Endothelial cell of umbilical vein (primary cell): ENCODE measurements around the gene UIMC1. TPM values are rescaled to one million over a fixed set of nuclear protein-coding genes. Genes with fewer than 3 reads are reported as not detected.

ENCODE experiments used
- BruUV-seq: library from RNA; stranded (reverse); fragments of 400-500 nt; replicated peaks from 2 replicates; lab custom pipeline; 2021; lab: Mats Ljungman, UMichigan
- CTCF ChIA-PET: fragments of 300-600, 350-600 bp; sonication (Branson Sonifier 250); formaldehyde crosslinking; loops from one replicate; lab custom pipeline; 2021; ENCODE audit warnings: antibody characterized with exemption, inconsistent platforms; lab: Charles Lee
- POLR2A ChIA-PET: fragments of 300-600, 350-600 bp; sonication (Branson Sonifier 250); formaldehyde crosslinking; loops from one replicate; lab custom pipeline; 2021; ENCODE audit warnings: antibody characterized with exemption, inconsistent platforms; lab: Charles Lee
- DNase-seq: peaks from one replicate; pipeline ENCODE4 v3.0.0-alpha.2; 2011; ENCODE audit warnings: low read depth, low spot score
- FAIRE-seq: peaks from 2 replicates; lab custom pipeline; 2011; peaks lifted over from hg19 to GRCh38; lab: Jason Lieb, UNC
- H2AFZ ChIP-seq: 2 replicates; pipeline ENCODE4 v1.6.0; 2012; ENCODE audit warnings: low read depth, low read length, control low read depth, inconsistent platforms
- H3K27ac ChIP-seq: 2 replicates; pipeline ENCODE4 v1.5.1; 2011; ENCODE audit warnings: low read depth, mild to moderate bottlenecking, control low read depth, low read length, moderate library complexity; ENCODE audit not compliant: insufficient read depth
- H3K27me3 ChIP-seq, 2 experiments: 2 replicates each; pipeline versions ENCODE4 v1.6.0 to v1.6.1; 2011; ENCODE audit warnings: low read length in 2 of 2, mixed read lengths in 1 of 2; ENCODE audit not compliant: control insufficient read depth in 2 of 2, insufficient read depth in 2 of 2
- H3K36me3 ChIP-seq, 2 experiments: 2 replicates in 1 of 2; 3 replicates in 1 of 2; pipeline ENCODE4 v1.5.1; 2011; ENCODE audit warnings: low read length in 2 of 2, mild to moderate bottlenecking in 1 of 2, moderate library complexity in 1 of 2; ENCODE audit not compliant: control insufficient read depth in 2 of 2, insufficient read depth in 2 of 2; ENCODE audit errors: extremely low read depth in 1 of 2
- H3K4me1 ChIP-seq: 3 replicates; pipeline ENCODE4 v1.5.1; 2011; ENCODE audit warnings: mild to moderate bottlenecking, low read length; ENCODE audit not compliant: control insufficient read depth, insufficient read depth; ENCODE audit errors: extremely low read depth
- H3K4me2 ChIP-seq: 2 replicates; pipeline ENCODE4 v1.6.1; 2011; ENCODE audit warnings: low read length, control low read depth, mixed read lengths; ENCODE audit not compliant: insufficient read depth
- H3K4me3 ChIP-seq, 3 experiments: fragments of 200-600 bp in 1 of 3; sonication (generic), shearing (Covaris generic) in 1 of 3; replicated peaks in 1 of 3; 2 replicates each; pipeline ENCODE4 v1.5.1; 2011 to 2016; ENCODE audit warnings: control low read depth in 3 of 3, low read length in 3 of 3, mild to moderate bottlenecking in 2 of 3, inconsistent platforms in 1 of 3, low read depth in 1 of 3, moderate library complexity in 1 of 3; ENCODE audit not compliant: insufficient read depth in 1 of 3
- H3K79me2 ChIP-seq: 2 replicates; pipeline ENCODE4 v1.6.0; 2012; ENCODE audit warnings: low read length, inconsistent platforms; ENCODE audit not compliant: control insufficient read depth, insufficient read depth
- H3K9ac ChIP-seq: replicated peaks from 2 replicates; pipeline ENCODE3; 2011; ENCODE audit warnings: low read length, control low read depth; ENCODE audit not compliant: insufficient read depth; ENCODE audit errors: extremely low read depth
- H3K9me1 ChIP-seq: replicated peaks from 3 replicates; pipeline ENCODE4 v1.6.0; 2011; ENCODE audit warnings: mild to moderate bottlenecking, low read length; ENCODE audit not compliant: control insufficient read depth, insufficient read depth; ENCODE audit errors: extremely low read depth
- H3K9me3 ChIP-seq: replicated peaks from 2 replicates; pipeline ENCODE4 v1.5.1; 2012; ENCODE audit warnings: low read length, inconsistent platforms; ENCODE audit not compliant: control insufficient read depth, insufficient read depth
- H4K20me1 ChIP-seq: replicated peaks from 2 replicates; pipeline ENCODE3; 2011; ENCODE audit warnings: mild to moderate bottlenecking, low read length; ENCODE audit not compliant: control insufficient read depth, insufficient read depth; ENCODE audit errors: extremely low read depth
- EZH2 ChIP-seq: IDR thresholded peaks from 2 replicates; pipeline ENCODE4 v1.6.1; 2012; ENCODE audit warnings: borderline replicate concordance, low read depth, mild to moderate bottlenecking, moderate library complexity, low read length, inconsistent platforms; ENCODE audit not compliant: severe bottlenecking
- FOS ChIP-seq: IDR thresholded peaks from 2 replicates; pipeline ENCODE4 v1.6.1; 2011; ENCODE audit warnings: mild to moderate bottlenecking, low read length, moderate library complexity, borderline replicate concordance; ENCODE audit not compliant: insufficient read depth
- GATA2 ChIP-seq: IDR thresholded peaks from 2 replicates; pipeline ENCODE4 v1.7.0; 2011; ENCODE audit warnings: low read depth, mild to moderate bottlenecking, moderate library complexity, mixed read lengths, low read length; ENCODE audit not compliant: insufficient read length, insufficient read depth
- JUN ChIP-seq: IDR thresholded peaks from 2 replicates; pipeline ENCODE4 v1.6.1; 2011; ENCODE audit warnings: borderline replicate concordance, low read depth; ENCODE audit not compliant: insufficient read length, insufficient read depth
- MYC ChIP-seq: IDR thresholded peaks from one replicate; pipeline ENCODE4 v1.6.1; 2011; ENCODE audit warnings: mild to moderate bottlenecking, low read depth, low read length
- POLR2A ChIP-seq: IDR thresholded peaks from 2 replicates; pipeline ENCODE4 v1.6.1; 2012; ENCODE audit warnings: low read depth, mild to moderate bottlenecking, control low read depth, low read length
- POLR2AphosphoS5 ChIP-seq: IDR thresholded peaks from 2 replicates; pipeline ENCODE4 v1.6.1; 2012; ENCODE audit warnings: low read depth, mild to moderate bottlenecking, control low read depth, low read length, moderate library complexity; ENCODE audit not compliant: insufficient read depth
- dilution Hi-C: fragments of 300-500 bp; cut with MboI; formaldehyde crosslinking; loops from one replicate; pipeline ENCODE4 v1.15.0; 2019; ENCODE audit warnings: low sequenced_read_pairs; ENCODE audit not compliant: extremely low pct_ligation_motif_present
- intact Hi-C: fragments of 100-400 bp; cut with micrococcal nuclease; formaldehyde crosslinking; loops from one replicate; pipeline ENCODE4 v1.10.0; 2022
- polyA plus RNA-seq, 4 experiments: library from polyadenylated mRNA; depleted of rRNA in 3 of 4; stranded (reverse) in 3 of 4; unstranded in 1 of 4; fragments of >200 nt; gene quantifications; 2 replicates each; pipeline versions ENCODE4 v1.2.1 to v1.2.3, GENCODE V29; 2011 to 2012; ENCODE audit warnings: missing spikeins in 1 of 4
- total RNA-seq: library from RNA; stranded (reverse); gene quantifications from 2 replicates; pipeline ENCODE4 v1.2.3, GENCODE V29; 2021
- TF ChIP-seq, protein P1 (sequence below), 2 donors: IDR thresholded peaks; 1 replicate in 1 of 2; 2 replicates in 1 of 2; pipeline ENCODE4 v1.5.1; 2011; ENCODE audit warnings: low read length in 2 of 2, mild to moderate bottlenecking in 2 of 2, moderate library complexity in 2 of 2, control low read depth in 1 of 2, inconsistent platforms in 1 of 2, low read depth in 1 of 2; ENCODE audit not compliant: insufficient read depth in 1 of 2; ENCODE audit errors: extremely low read depth in 1 of 2
- TF ChIP-seq, protein P2 (sequence below): IDR thresholded peaks from 2 replicates; pipeline ENCODE4 v1.6.1; 2011; ENCODE audit not compliant: insufficient read depth, insufficient read length

The UIMC1 gene
- total and polyA plus RNA-seq, 2 donors (not counting 3 experiments of a cell fraction or from before 2014, with no cell fraction given), result 17.2 to 60.1 TPM

DNA sequence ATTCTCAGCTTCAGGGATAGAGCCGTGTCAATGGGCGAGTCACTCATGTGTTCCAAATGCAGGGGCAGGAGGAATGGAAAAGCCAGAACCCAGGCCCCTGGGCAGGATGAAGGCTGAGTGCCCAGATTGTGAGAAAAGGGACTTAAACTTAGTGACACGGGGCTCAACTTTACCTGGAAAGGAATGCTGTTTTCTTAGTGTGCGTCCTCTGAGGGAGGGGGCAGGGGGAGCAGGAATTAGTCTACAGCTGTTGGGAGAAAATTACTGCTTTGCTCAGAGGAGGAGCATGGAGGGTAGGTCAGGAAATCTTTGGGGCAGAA is 122.0 kb downstream of the UIMC1 start:
- POLR2A ChIA-PET, result no interaction called here
- H3K4me2 ChIP-seq, result no peak overlapping the region
- no peaks in the 10 kb centered on the region for H3K36me3 ChIP-seq
- no peak overlapping the region for H2AFZ ChIP-seq
- TF ChIP-seq EZH2 (no peak), MYC (no peak), POLR2AphosphoS5 (no peak), GATA2 (no peak), POLR2A (no peak), FOS (no peak), JUN (no peak)
- TF ChIP-seq, protein P1, sequence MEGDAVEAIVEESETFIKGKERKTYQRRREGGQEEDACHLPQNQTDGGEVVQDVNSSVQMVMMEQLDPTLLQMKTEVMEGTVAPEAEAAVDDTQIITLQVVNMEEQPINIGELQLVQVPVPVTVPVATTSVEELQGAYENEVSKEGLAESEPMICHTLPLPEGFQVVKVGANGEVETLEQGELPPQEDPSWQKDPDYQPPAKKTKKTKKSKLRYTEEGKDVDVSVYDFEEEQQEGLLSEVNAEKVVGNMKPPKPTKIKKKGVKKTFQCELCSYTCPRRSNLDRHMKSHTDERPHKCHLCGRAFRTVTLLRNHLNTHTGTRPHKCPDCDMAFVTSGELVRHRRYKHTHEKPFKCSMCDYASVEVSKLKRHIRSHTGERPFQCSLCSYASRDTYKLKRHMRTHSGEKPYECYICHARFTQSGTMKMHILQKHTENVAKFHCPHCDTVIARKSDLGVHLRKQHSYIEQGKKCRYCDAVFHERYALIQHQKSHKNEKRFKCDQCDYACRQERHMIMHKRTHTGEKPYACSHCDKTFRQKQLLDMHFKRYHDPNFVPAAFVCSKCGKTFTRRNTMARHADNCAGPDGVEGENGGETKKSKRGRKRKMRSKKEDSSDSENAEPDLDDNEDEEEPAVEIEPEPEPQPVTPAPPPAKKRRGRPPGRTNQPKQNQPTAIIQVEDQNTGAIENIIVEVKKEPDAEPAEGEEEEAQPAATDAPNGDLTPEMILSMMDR (IDR thresholded peaks at IDR 0.05; ENCODE audit: extremely low read depth in 1 of 2, insufficient read depth in 1 of 2, low read depth in 1 of 2, low read length in 2 of 2), result no peak
- TF ChIP-seq, protein P2, sequence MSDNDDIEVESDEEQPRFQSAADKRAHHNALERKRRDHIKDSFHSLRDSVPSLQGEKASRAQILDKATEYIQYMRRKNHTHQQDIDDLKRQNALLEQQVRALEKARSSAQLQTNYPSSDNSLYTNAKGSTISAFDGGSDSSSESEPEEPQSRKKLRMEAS, result no peak
- no peak overlapping the region for H3K4me3 ChIP-seq
- peaks cover 0 to 3% of the 10 kb centered on the region in 2 experiments for H3K27me3 ChIP-seq
- no peaks in the 10 kb centered on the region for H4K20me1 ChIP-seq
- no peak overlapping the region for H3K27ac ChIP-seq
- no TSS peak for BruUV-seq
- DNase-seq (no peak), FAIRE-seq (no peak)
- no peaks in the 10 kb centered on the region for H3K9me3 ChIP-seq
- no peak overlapping the region for H3K9ac ChIP-seq
- no peaks in the 10 kb centered on the region for H3K79me2 ChIP-seq
- intact Hi-C loops, result loop anchor here (10.0 kb wide), 1 partner anchor 220 kb away; no protein-coding TSS in a partner anchor
- dilution Hi-C loops, result no loop called here
- H3K9me1 ChIP-seq, result no peaks in the 10 kb centered on the region
- CTCF ChIA-PET, result no interaction called here
- H3K4me1 ChIP-seq, result no peaks in the 10 kb centered on the region
